Keratinocyte (primary cell): ENCODE measurements around the gene C10orf120. TPM values are rescaled to one million over a fixed set of nuclear protein-coding genes. Genes with fewer than 3 reads are reported as not detected.

Experiments
- DNase-seq: peaks from one replicate; pipeline ENCODE4 v3.0.0-alpha.2; 2011; ENCODE audit warnings: low read depth, missing footprints, low spot score
- FAIRE-seq: peaks from 2 replicates; lab custom pipeline; 2011; peaks lifted over from hg19 to GRCh38; lab: Jason Lieb, UNC
- H2AFZ ChIP-seq: 2 replicates; pipeline ENCODE4 v1.6.0; 2012; ENCODE audit warnings: low read length, control low read depth, inconsistent platforms; ENCODE audit not compliant: control insufficient read depth
- H3K27ac ChIP-seq: 2 replicates; pipeline ENCODE4 v1.5.1; 2011; ENCODE audit warnings: low read length; ENCODE audit not compliant: control insufficient read depth, insufficient read depth
- H3K27me3 ChIP-seq: 3 replicates; pipeline ENCODE4 v1.6.0; 2011; ENCODE audit warnings: low read length; ENCODE audit not compliant: control insufficient read depth, insufficient read depth; ENCODE audit errors: extremely low read depth
- H3K36me3 ChIP-seq, 2 experiments: 2 replicates in 1 of 2; 3 replicates in 1 of 2; pipeline ENCODE4 v1.5.1; 2011; ENCODE audit warnings: low read length in 2 of 2, mild to moderate bottlenecking in 1 of 2; ENCODE audit not compliant: control insufficient read depth in 2 of 2, insufficient read depth in 2 of 2; ENCODE audit errors: extremely low read depth in 1 of 2
- H3K4me1 ChIP-seq: 3 replicates; pipeline ENCODE4 v1.5.1; 2011; ENCODE audit warnings: low read length; ENCODE audit not compliant: control insufficient read depth, insufficient read depth; ENCODE audit errors: extremely low read depth
- H3K4me2 ChIP-seq: 3 replicates; pipeline ENCODE4 v1.6.0; 2011; ENCODE audit warnings: low read depth, low read length; ENCODE audit not compliant: control insufficient read depth, insufficient read depth; ENCODE audit errors: extremely low read depth
- H3K4me3 ChIP-seq, 3 experiments: fragments of 200-600 bp in 1 of 3; sonication (generic) in 1 of 3; 2 replicates in 2 of 3; 3 replicates in 1 of 3; pipeline ENCODE4 v1.5.1; 2011 to 2016; ENCODE audit warnings: low read length in 3 of 3, mild to moderate bottlenecking in 3 of 3, control low read depth in 2 of 3, inconsistent platforms in 1 of 3, low read depth in 1 of 3, mixed read lengths in 1 of 3, mixed run types in 1 of 3, moderate library complexity in 1 of 3; ENCODE audit not compliant: control insufficient read depth in 2 of 3, insufficient read depth in 2 of 3; ENCODE audit errors: extremely low read depth in 1 of 3
- H3K79me2 ChIP-seq: 2 replicates; pipeline ENCODE4 v1.6.0; 2012; ENCODE audit warnings: low read length; ENCODE audit not compliant: control insufficient read depth, insufficient read depth
- H3K9ac ChIP-seq: 3 replicates; pipeline ENCODE4 v1.6.0; 2011; ENCODE audit warnings: low read length; ENCODE audit not compliant: control insufficient read depth, insufficient read depth; ENCODE audit errors: extremely low read depth
- H3K9me1 ChIP-seq: 3 replicates; pipeline ENCODE4 v1.6.0; 2011; ENCODE audit warnings: low read length; ENCODE audit not compliant: control insufficient read depth, insufficient read depth; ENCODE audit errors: extremely low read depth
- H3K9me3 ChIP-seq: 2 replicates; pipeline ENCODE4 v1.5.1; 2012; ENCODE audit warnings: low read depth, low read length; ENCODE audit not compliant: control insufficient read depth
- H4K20me1 ChIP-seq: 3 replicates; pipeline ENCODE4 v1.6.0; 2011; ENCODE audit warnings: low read length; ENCODE audit not compliant: control insufficient read depth, insufficient read depth; ENCODE audit errors: extremely low read depth
- CTCF ChIP-seq, 3 experiments: IDR thresholded peaks in 1 of 3; conservative IDR thresholded peaks in 1 of 3; optimal IDR thresholded peaks in 1 of 3; 2 replicates in 2 of 3; 3 replicates in 1 of 3; pipeline versions ENCODE3 to v1.5.1; 2011; ENCODE audit warnings: low read length in 3 of 3, mild to moderate bottlenecking in 3 of 3, moderate library complexity in 2 of 3, control low read depth in 1 of 3, inconsistent platforms in 1 of 3; ENCODE audit not compliant: insufficient read depth in 2 of 3; ENCODE audit errors: extremely low read depth in 1 of 3
- EZH2 ChIP-seq: IDR thresholded peaks from one replicate; pipeline ENCODE4 v1.6.1; 2012; ENCODE audit warnings: inconsistent platforms, mild to moderate bottlenecking, low read length, moderate library complexity
- dilution Hi-C: fragments of 300-500 bp; cut with MboI; formaldehyde crosslinking; loops from one replicate; pipeline ENCODE4 v1.7.0; 2020; ENCODE audit warnings: low sequenced_read_pairs; ENCODE audit not compliant: extremely low pct_ligation_motif_present
- polyA plus RNA-seq, 5 experiments: library from polyadenylated mRNA; depleted of rRNA in 3 of 5; stranded (reverse) in 3 of 5; stranded (forward) in 1 of 5; unstranded in 1 of 5; fragments of >200 nt; gene quantifications; 1 replicate in 1 of 5; 2 replicates in 3 of 5; 3 replicates in 1 of 5; pipeline versions ENCODE4 v1.2.1 to v1.2.3, GENCODE V29; 2011 to 2012; ENCODE audit warnings: missing spikeins in 2 of 5, low read depth in 1 of 5, low replicate concordance in 1 of 5

C10orf120 gene
- polyA plus RNA-seq, 1 donor (not counting 4 experiments of a cell fraction or from before 2014, with no cell fraction given): not detected

GRCh38 chr10:122665329-122665860 lies 34.3 kb downstream of the C10orf120 start:
- dilution Hi-C loops: no loop called here
- FAIRE-seq: no peak
- peaks cover 3% of the 10 kb centered on the region for H3K27me3 ChIP-seq

GRCh38 chr10:122664501-122664900 lies 35.1 kb downstream of the C10orf120 start:
- H3K79me2 ChIP-seq: no peaks in the 10 kb centered on the region
- H3K9me1 ChIP-seq: no peaks in the 10 kb centered on the region
- dilution Hi-C loops: no loop called here
- no peak for TF ChIP-seq CTCF (optimal IDR thresholded peaks at IDR 0.05 in 1 of 3, IDR thresholded peaks at IDR 0.05 in 1 of 3, conservative IDR thresholded peaks at IDR 0.05 in 1 of 3; ENCODE audit: extremely low read depth in 1 of 3, insufficient read depth in 2 of 3, low read length in 3 of 3)
- TF ChIP-seq EZH2: no peak
- H3K27me3 ChIP-seq: peaks cover 3% of the 10 kb centered on the region
- DNase-seq (no peak), FAIRE-seq (no peak)
- H3K9me3 ChIP-seq: no peaks in the 10 kb centered on the region
- H3K4me3 ChIP-seq: no peak overlapping the region
- no peak overlapping the region for H3K9ac ChIP-seq
- no peak overlapping the region for H3K27ac ChIP-seq
- no peak overlapping the region for H2AFZ ChIP-seq
- H3K4me1 ChIP-seq: no peaks in the 10 kb centered on the region
- H4K20me1 ChIP-seq: no peaks in the 10 kb centered on the region
- H3K36me3 ChIP-seq: no peaks in the 10 kb centered on the region
- H3K4me2 ChIP-seq: no peak overlapping the region

More at GRCh38 chr10:122665329-122665860, 34.3 kb downstream of the C10orf120 start:
- DNase-seq: no peak
- Histone ChIP-seq H3K9me1 (no peaks in the 10 kb centered on the region), H3K36me3 (no peaks in the 10 kb centered on the region), H3K4me2 (no peak overlapping the region), H3K27ac (no peak overlapping the region), H3K4me1 (no peaks in the 10 kb centered on the region), H3K9ac (no peak overlapping the region), H4K20me1 (no peaks in the 10 kb centered on the region), H3K4me3 (no peak overlapping the region), H3K9me3 (no peaks in the 10 kb centered on the region), H3K79me2 (no peaks in the 10 kb centered on the region), H2AFZ (no peak overlapping the region)
- TF ChIP-seq EZH2 (no peak), CTCF (optimal IDR thresholded peaks at IDR 0.05 in 1 of 3, IDR thresholded peaks at IDR 0.05 in 1 of 3, conservative IDR thresholded peaks at IDR 0.05 in 1 of 3; ENCODE audit: extremely low read depth in 1 of 3, insufficient read depth in 2 of 3, low read length in 3 of 3) (no peak)
